HG03196 (cell line): Measurements from ENCODE around the gene RAB4A.

Experiments
- ATAC-seq: cut with Tn5 transposase; IDR thresholded peaks from one replicate; pipeline ENCODE4 v1.9.1; 2021; ENCODE audit not compliant: unreplicated experiment

RAB4A gene

GRCh38 chr1:229243638-229244037, 27.3 kb upstream of the RAB4A start:
- ATAC-seq: no peak

- no peak for ATAC-seq
Measured at GRCh38 chr1:229244091-229244490, 26.8 kb upstream of the RAB4A start.

GRCh38 chr1:229247871-229248270, 23.0 kb upstream of the RAB4A start:
- ATAC-seq: no peak

GRCh38 chr1:229248821-229249817, 21.8 kb upstream of the RAB4A start:
- ATAC-seq: no peak

GRCh38 chr1:229249854-229250644, 20.9 kb upstream of the RAB4A start:
- ATAC-seq: no peak

GRCh38 chr1:229251185-229251584, 19.7 kb upstream of the RAB4A start:
- no peak for ATAC-seq

GRCh38 chr1:229252228-229252984, 18.5 kb upstream of the RAB4A start:
- no peak for ATAC-seq

- ATAC-seq: no peak
Measured at GRCh38 chr1:229253151-229253974, 17.5 kb upstream of the RAB4A start.

GRCh38 chr1:229254910-229255541, 15.9 kb upstream of the RAB4A start:
- ATAC-seq: no peak

GRCh38 chr1:229258031-229258756, 12.7 kb upstream of the RAB4A start:
- ATAC-seq: no peak

GRCh38 chr1:229258757-229259060, 12.2 kb upstream of the RAB4A start:
- ATAC-seq: no peak

GRCh38 chr1:229260297-229260696, 10.6 kb upstream of the RAB4A start:
- ATAC-seq: no peak

GRCh38 chr1:229262239-229262638, 8.7 kb upstream of the RAB4A start:
- no peak for ATAC-seq

- ATAC-seq: no peak
Measured at GRCh38 chr1:229263254-229263653, 7.7 kb upstream of the RAB4A start.

GRCh38 chr1:229264068-229264467, 6.8 kb upstream of the RAB4A start:
- no peak for ATAC-seq

GRCh38 chr1:229264487-229264886, 6.4 kb upstream of the RAB4A start:
- no peak for ATAC-seq

GRCh38 chr1:229266274-229266673, 4.6 kb upstream of the RAB4A start:
- ATAC-seq: no peak

GRCh38 chr1:229266832-229267500, 3.9 kb upstream of the RAB4A start:
- no peak for ATAC-seq

GRCh38 chr1:229268505-229268904, 2.4 kb upstream of the RAB4A start:
- no peak for ATAC-seq
